Activated CD4-positive, alpha-beta T cell treated with anti-CD3 and anti-CD28 coated beads, Interleukin-2, amount 50 U/mL, for 4 hours (primary cell): Measurements from ENCODE around the gene ERI3.

Source experiments
- DNase-seq, 2 experiments: peaks; one replicate each; pipeline ENCODE4 v3.0.0-alpha.2; 2020

The ERI3 gene

DNA sequence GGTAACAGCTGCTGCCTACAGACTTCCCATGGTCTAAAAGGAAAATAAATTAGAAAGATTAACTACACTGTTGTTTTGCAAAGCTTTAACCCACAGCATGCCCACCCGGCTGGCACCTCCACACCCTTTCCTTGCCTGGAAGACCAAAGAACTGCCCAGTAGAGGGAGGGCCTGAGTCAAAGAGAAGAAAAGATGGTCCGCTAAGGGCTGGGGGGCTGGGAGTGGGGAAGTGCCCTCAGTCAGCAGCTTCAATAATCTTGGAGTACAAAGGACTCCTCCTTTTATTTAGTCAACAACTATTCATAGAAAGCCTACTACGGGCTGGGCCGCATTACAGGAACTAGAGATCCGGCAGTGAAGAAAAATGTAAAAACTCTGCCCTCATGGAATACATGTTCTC lies 40.6 kb downstream of the ERI3 start:
- no peak for DNase-seq

DNA sequence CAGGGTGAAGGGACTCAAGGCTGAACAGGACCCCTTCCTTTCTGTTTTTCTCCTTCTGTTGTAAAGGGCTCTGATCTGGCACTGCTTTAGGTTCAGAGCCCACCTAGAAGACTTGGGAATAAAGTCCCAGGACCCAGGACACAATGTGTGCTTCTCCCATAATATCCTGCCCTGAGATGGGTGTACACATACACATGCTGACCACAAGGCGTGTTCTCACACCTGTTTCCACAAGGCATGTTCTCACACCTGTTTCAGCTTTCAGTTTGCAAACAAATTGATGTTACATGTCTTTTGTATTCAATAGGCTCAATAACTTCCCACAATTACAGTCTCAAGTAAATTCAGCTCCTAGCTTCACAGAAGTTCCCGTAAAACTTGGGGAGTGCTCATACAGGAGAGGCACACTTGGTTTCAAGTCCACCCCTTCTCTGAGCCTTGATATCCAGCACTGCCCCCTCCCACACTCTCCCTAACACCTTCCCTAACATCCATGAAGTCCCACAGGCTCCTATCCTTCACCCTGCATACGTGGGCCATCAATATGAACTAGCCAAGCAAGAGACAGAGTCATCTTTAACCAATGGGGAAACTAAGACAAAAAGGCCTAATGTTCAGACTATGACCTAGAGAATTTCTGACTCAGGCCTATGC lies 41.7 kb downstream of the ERI3 start:
- DNase-seq = no peak

DNA sequence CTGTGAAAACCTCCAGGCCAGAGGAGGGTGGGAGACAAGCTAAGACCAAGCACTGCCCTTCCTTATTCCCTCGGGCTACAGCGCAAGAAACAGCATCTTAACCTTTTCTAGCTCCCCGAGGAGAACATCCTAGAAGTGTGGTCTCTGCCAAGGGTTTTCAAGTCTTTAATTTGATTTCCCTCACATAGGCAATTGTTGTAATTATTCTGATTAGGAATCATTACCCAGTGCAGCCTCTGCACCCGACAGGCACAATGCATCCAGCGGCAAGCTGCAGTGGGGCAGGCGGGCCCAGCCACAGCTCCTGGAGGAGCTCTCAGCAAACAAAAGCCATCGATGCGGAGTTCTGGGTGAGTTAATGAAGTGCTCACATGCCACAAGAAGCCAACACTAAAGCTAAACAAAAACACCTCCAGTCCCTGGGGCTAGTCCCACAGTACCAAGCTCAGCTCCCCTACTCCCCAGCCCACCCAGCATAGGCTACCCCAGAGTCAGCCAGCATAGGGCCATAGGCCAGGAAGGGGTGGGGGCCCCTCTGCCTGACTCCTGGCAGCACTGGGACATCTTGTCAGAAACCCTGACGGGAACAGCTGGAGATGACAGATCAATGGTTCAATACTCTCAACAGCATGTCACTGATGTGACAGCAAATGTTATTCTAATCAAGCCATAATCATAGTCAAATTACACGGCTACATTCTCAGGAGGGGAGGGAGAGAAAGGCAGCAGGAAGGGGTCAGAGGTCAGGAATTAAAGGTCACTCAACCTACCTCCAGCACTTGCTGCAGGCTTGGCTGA lies 42.5 kb downstream of the ERI3 start:
- no peak for DNase-seq

DNA sequence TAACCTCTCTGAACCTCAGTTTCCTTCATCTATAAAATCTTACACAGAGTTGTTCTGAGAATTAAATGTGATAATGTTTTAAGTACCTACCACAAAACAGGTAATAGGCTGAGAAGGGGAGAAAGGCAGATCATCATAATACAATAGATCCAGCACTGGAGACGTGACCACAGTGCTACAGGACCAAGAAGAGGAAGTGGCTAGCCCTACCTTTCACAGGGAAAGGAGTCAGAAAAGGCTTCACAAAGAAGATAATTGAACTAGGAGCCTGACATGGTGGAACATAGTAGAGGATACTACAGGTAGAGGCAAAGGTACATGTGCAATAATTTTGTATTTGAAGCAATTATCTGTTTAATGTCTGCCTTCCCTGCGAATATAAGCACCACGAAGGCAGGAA lies 45.1 kb downstream of the ERI3 start:
- DNase-seq = no peak

DNA sequence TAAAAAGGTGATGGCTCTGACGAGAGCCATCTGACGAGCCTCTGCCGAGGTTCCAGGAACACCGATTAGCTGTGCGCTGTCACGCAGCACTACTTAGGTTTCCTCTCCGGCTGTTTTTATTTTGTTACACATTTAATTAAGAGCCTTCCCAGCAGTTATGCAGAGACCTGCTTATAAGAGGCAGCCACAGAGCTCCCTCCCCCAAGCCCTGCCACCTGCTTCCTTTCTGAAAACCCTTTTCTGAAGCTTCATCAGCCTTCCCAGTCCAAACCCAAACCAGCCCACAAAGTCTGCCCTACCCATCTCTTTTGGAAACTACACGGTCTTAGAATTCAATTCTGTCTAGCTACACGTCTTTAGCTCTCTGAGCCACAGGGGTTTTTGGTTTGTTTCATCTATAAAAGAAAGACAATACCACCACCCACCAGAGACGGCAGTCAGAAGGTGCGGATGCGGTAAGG lies 49.1 kb downstream of the ERI3 start:
- no peak for DNase-seq

DNA sequence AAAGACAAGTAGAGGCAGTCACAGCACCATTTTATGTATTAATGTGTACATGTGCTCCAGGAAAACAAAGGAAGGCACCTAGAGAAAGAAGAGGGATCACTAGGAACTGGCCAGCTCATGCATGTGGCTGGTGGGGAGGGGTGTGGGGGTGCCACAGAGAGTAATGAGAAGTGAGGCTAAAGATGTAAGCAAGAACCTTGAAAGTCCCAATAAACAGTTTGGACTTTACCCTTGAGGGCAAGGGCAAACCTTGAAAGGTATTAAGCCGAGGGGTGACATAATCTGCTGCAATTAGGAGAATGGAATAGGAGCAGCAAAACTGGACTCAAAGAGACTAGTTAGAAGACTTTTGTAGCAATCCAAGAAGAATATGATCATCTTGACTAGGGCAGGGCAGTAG lies 51.5 kb downstream of the ERI3 start:
- no peak for DNase-seq

DNA sequence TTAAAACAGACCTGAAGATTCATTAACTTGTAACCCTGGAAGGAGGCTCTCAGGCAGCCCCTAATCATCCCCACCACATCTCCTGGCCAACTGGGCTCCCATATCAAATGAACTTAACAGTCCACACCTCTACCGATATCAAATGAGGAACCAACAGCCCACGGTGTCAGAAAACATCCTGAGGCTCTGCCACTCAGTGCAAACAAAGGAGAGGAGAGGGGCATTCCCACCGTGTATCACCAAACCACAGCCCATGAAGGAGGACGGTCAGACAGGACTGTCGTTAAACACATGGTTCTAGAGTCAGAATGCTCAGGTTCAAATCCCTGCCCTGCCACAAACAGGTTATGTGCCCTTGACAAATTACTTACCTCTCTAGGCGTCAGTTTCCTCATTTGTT lies 52.5 kb downstream of the ERI3 start:
- no peak for DNase-seq

DNA sequence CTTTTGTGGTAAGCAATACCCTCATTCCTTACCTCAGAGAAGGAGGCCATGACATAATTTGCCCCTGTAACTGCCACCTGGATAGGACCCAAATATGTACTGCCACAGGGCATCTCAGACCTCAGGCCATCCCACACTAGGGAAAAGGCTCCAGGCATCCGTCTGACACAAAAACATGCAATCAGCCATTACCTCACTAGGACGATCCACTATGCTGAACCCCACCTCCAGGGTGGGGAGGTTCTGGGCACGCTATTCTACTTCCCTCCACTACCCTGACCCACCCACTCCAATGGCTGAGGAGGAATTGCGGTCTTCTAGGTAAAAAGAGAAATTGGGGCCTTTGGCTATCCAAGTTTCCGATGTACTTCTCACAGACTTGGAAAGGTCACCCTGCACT lies 53.6 kb downstream of the ERI3 start:
- DNase-seq = no peak

DNA sequence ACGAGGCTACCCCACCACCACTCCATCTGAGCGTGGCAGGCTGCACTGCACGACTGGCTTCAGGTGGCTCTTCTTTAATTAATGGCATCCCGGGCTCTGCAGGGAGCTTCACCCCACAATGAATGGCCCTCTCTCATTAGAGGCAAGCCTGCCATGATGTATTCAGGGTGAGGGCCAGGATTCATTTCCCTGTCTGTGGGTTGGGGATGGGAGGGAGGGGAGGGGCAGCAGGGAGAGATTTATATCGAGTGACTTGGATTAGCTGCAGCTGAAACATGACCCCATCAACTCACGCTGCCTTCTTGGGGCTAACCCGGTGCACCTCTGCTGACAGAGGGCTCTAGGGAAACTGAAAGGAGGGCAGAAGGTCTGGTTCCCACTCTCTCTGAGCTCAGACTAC lies 54.2 kb downstream of the ERI3 start:
- no peak for DNase-seq

DNA sequence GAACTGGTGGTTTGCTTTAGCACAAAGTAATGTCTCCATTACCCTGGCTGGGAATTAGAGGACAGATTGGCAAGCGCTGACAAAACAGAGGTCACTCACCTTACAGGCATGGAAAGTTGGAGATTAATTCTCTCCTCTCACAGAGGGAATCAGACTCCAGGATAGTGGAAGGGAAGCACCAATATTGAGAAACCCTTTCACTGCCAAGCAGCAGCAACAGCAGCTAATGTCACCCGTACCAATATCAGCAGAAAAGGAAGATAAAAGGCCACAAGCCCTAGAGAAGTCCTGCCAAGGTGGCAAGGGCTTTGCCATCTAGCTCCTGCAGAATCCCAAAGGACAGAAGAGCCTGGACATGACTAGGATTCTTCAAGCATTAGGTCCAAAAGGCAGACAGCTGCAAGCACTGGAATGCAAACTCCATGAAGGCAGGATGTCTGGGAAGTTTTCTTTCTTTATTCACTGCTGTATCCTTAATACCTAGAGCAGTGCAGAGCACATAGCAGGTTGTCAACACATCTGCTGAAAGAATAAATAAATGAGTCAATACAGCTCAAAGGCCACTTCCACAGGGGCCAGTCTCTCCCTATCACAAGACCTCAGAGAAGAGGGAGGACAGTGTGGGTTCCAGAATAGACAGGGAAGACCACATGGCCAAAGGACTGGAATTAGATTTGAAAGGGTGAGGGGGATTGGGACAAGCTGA lies 57.2 kb downstream of the ERI3 start:
- DNase-seq = no peak

DNA sequence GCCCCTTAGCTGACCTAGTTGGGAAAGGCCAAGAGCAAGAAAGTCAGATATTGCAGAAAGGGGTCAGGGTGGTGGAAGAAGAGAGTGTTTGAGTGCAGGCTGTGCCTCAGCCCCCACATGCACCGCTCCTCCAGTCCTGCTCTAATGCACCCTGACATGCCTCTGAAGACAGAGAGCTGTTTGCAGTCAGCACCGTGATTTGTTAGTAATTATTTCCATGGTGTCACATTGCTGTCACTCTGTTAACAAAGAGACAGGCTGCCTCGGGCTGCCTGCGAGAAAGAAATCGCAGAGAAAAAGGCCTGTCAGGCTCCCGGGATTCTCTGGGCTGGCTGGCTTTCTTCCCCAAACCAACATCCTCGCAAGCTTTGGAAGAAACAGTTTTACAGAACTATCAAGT lies 58.3 kb downstream of the ERI3 start:
- DNase-seq = no peak

DNA sequence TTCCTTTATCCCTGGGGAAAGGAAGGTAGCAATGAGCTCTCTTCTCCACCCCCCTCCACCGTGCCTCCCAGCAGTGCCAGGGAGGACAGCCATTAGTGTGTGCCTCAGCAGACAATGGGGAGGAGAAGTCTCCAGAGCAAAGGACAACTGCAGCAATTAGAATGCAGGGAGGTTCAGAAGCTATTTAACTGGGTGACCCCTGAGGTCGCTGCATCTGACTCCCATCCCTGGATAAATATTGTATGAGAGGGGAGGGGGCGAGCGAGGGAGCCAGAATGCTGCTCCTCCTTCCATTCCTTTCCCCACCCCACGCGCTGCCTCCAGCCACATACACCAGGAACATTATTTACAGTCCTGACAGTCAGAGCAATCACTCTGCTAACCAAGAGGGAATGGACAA lies 59.0 kb downstream of the ERI3 start:
- no peak for DNase-seq

DNA sequence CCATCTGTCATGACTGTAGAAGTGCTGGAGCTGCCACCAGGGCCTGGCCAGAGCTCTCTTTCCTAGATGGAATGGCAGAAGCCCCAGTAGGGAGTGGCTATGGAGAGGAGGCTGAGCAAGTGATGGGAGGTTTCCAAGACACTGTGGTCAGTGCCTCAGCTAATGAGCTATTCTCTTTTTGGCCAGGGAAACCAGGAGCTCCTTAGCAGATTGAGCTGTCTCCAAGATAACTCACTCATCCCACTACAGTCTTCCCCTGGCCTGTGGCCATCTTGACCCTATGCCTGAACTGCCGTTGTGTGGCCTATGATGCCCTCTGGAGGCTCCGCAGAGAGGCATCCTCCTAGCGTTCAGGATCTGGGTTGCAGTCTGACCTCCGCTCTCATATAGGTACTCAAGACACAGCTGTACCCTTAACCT lies 60.5 kb downstream of the ERI3 start:
- DNase-seq = no peak

DNA sequence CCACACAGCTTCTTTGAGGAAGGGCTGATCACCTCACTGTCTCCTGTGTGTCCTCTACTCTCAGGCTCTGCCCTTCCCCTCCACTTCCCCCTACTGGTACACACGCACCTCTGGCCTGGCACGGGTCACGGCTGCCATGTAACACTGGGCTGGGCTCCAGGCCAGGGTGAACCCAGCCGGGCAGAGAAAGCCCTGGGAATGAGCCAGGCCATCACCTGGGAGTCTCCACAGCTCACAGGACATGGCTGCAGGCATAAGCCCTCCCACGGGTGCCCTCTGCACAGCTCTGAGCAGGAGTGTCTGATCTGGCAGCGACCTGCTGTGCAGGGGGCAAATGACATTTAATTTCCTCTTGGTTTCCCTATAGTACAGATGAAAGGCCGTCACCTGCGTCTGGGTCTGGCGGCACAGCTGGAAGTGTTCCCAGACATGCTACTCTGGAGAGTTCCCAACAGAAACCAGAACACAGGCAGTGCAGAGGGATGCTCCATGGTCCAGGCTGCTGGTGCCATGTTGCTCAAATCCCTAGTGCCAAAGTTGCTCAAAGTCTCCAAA lies 61.2 kb downstream of the ERI3 start:
- DNase-seq = no peak

DNA sequence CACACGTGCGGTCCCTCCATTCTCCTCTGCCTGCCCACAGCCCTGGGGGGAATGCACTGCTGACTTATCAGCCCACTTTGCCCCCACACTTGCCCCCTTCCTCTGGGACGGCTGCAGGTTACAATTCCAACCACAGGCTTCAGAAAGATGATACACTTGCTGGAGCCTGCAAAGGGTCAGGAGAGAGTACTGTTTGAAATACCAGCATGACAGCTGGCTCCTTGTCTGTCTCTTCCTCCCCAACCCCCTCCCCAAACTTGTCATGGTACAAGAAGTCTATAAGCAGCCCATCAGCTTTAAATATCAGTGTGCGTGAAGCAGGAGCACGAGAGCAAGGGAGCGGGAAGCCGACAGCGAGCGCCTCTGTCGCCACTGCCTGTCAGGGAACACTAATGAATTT lies 62.4 kb downstream of the ERI3 start:
- DNase-seq = no peak

DNA sequence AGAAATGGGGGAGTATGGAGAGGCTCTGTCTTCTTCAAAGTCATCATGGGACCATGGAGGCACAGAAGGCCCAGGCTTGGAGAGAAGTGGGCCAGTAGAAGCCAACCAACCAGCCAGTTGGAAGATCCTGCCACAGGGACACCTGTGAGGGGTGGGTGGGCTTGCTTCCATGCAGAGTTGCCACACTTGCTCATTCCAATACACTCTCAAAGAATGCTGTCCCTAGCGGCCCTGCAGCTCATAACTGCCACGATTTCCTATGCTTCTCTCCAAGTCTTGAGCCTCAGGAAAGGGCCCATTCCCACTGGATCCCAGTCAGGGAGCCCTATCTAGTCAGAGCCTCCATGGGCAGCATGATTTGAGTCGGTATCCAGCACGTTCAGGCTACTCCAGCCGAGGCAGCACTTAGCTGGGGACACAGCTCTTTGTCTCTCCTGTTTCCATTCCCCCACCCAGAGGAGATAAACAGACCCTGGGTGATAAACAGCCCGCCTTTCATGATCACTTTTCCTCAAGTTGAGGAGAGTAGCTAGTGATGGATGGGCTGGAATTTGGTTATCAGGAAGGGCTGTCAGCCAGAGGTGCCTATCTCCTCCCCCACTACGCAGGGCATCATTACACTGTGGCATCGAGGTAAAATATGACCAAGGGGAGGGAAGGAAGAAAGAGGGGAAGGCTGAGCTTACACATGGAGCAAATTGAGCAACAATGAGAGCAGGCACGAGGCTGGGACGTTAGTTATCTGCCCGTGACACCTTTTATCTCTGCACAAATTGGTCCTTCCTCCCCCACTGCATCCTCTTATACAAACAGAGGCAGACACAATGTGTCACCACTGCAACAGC lies 64.6 kb downstream of the ERI3 start:
- no peak for DNase-seq

DNA sequence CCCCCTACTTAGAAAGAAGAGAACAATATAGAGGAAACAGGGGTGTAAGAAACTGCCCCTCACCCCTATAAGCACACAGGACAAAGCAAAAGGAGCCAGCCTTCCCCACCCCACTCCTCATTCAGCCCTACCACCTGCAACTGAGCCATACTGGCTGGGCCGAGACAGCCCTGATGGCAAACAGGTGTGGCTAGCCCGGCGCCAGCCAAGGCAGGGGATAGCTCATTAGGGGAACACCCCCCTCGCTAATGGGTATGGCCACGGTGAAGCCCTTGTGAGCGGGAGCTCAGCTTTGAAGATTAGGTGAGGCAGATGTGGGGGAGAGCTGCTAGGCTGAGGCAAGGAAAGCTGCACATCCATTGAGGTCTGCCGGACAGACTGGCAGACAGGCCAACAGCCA lies 65.5 kb downstream of the ERI3 start:
- DNase-seq = no peak

DNA sequence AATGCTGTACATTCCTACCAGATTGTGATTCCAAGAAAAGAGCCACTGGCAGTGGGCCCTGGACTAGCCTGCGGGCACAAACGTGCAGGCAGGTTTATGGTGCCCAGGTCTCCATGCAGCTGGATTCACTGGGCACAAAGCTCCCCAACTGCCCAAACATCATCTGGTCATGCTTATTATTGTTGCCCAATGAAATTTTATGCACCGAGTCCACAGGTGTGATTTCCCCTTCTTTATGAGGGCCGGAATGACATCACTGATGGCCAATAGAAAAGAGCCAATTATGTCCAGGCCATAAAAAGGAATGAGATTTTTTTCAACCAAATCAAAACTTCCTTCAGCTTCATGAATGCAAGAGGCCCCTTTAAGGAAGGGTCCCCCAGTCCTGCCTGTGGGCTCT lies 66.2 kb downstream of the ERI3 start:
- DNase-seq = no peak

DNA sequence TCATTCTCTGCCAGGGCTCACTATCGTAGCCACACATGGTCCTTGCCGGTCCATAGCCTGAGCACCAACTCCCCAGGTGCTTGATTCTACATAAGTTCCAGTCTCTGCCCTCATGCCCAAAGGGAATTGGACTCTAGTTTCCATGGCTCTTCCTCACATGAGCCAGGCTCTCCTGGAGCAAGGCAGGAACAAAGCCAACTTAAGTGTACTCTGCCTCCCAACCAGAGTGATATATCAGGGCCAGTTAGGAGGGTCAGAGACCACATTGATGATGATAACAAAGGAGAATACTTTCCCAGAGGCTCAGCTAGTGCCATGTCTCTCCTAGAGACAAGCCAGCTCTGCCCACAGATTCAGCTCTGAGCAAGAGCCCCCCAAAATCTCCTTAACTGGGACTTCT lies 70.9 kb downstream of the ERI3 start:
- DNase-seq = no peak

DNA sequence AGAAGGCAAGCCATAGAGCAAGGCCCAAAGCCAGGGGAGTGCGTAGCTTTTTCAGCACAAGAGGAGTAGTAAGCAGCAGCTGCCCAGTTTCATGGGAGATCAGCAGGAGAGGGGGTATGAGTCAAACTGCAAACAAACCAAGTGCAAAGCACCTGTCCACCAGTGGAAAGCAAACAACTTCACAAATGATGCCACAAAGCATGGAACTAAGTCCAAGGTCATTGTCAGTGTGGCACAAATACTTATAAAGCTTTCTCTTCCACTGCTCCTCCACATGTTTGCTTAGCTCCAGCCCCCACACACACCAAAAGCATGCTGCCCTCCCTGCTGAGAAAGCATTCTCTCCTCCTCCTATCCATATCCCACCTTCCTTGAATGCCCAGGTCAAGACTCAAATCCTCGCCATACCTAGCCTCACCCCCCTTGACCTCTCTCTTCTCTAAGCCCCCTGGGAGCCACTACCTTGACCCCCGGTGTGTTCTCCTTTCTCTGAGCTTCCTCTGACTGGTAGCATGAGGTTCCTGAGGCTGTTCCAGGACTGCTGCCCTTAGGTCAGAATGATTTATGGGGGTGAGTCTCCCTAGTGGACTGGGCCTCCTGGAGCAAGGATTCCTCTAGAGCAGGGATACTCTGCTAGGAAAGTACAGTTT lies 71.4 kb downstream of the ERI3 start:
- no peak for DNase-seq

DNA sequence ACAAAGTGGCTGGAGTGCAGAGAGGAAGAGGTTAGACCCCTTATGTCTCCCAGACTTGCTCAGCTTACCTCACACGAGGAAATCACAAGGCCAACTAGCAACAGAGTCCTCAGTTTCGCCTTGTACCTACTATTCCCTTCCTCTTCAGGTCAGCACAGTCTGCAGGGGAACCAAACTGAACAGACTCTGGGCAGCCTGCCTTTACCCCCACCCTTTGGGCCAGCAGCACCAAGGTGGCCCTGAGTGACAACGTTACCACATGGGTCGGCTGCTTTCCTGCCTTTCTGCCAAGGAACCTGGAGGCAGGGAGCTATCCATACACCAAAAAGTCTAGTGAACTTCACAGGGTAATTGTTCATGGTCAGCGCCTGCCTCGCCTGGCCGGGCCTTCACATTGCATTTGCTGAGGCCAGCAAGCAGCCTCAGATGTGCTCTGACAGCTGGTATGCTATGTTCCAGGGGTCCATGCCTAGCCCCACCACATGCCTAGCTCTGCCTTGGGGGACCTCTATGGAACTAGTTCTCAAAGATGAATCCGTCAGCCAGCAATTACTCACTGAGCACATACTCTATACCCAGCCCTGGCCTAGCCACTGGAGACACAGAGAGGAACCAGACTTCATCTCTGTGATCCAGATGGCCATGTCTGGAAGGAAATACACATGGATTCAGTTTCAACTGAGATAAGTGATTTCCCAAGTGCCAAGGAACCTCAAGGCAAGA lies 72.2 kb downstream of the ERI3 start:
- DNase-seq = no peak
